Adrenal gland (tissue), 5 donors: Measurements from ENCODE around the gene AOX1.

Experiments used
- POLR2A ChIP-seq, 2 donors: fragments of 450-650 bp; IDR thresholded peaks; one replicate each; pipeline ENCODE4 v1.6.1; 2017; ENCODE audit warnings: antibody characterized with exemption in 2 of 2, mild to moderate bottlenecking in 2 of 2, moderate library complexity in 1 of 2
- TF ChIP-seq, protein P1 (sequence below), 6 experiments: fragments of 450-650 bp in 4 of 6; fragments of 200-600 bp in 2 of 6; sonication (generic) in 1 of 6; IDR thresholded peaks; 1 replicate in 5 of 6; 2 replicates in 1 of 6; pipeline versions ENCODE4 v1.5.1 to v1.8.0; 2016 to 2021; ENCODE audit warnings: antibody characterized with exemption in 6 of 6, mild to moderate bottlenecking in 2 of 6, moderate library complexity in 1 of 6
- donor health status: DM: no; HTN: no; CAD: no.

GRCh38 chr2:200602584-200602983 is 16.8 kb downstream of the AOX1 start:
- TF ChIP-seq, protein P1, sequence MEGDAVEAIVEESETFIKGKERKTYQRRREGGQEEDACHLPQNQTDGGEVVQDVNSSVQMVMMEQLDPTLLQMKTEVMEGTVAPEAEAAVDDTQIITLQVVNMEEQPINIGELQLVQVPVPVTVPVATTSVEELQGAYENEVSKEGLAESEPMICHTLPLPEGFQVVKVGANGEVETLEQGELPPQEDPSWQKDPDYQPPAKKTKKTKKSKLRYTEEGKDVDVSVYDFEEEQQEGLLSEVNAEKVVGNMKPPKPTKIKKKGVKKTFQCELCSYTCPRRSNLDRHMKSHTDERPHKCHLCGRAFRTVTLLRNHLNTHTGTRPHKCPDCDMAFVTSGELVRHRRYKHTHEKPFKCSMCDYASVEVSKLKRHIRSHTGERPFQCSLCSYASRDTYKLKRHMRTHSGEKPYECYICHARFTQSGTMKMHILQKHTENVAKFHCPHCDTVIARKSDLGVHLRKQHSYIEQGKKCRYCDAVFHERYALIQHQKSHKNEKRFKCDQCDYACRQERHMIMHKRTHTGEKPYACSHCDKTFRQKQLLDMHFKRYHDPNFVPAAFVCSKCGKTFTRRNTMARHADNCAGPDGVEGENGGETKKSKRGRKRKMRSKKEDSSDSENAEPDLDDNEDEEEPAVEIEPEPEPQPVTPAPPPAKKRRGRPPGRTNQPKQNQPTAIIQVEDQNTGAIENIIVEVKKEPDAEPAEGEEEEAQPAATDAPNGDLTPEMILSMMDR (IDR thresholded peaks at IDR 0.05), result no peak
- no peak for TF ChIP-seq POLR2A (IDR thresholded peaks at IDR 0.05)
